Measurements from ENCODE around the gene SLC9B2.
A peak's percentile ranks its signal among the peaks of the same experiment; 100 is the strongest.

SLC9B2 gene

DNA sequence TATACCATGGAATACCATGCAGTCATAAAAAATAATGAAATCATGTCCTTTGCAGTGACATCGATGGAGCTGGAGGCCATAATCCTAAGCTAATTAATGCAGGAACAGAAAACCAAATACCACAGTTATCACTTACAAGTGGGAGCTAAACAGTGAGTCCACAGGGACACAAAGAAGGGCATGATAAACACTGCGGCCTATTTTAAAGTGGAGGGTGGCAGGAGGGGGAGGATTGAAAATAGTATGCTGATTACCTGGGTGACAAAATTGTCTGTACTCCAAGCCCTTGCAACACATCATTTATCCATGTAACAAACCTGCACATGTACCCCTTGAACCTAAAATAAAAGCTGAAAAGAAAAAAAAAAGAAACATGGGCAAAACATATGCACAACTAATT lies 40.4 kb downstream of the SLC9B2 start:
- TF ChIP-seq TAF1 (IDR thresholded peaks at IDR 0.05; ENCODE audit: borderline replicate concordance, low read depth, low read length) (no peak), POLR2AphosphoS5 (IDR thresholded peaks at IDR 0.05; ENCODE audit: low read depth, low read length) (no peak), POLR2A (IDR thresholded peaks at IDR 0.05; ENCODE audit: low read depth, low read length) (no peak)
- FAIRE-seq (no peak), DNase-seq (ENCODE audit: insufficient read length) (no peak)

DNA sequence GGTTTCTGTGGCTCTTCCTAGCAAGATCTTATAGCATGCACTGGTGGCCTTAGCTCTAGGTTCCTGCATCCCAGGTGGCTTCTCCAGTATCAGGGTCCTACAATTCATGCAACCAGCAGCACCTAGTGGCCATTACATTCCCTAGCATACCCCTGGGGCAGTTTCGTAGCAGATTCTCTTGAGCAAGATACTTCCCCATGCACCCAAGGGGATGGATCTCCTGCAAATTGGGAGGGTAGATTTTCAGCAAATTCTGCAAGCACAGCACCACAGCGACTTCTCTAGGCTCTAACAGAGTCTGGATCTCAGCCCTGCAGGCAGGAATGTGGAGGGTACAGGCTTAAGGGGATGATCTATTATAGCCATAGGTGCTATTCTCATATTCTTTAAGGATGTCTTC lies 44.0 kb downstream of the SLC9B2 start:
- TF ChIP-seq POLR2A (IDR thresholded peaks at IDR 0.05; ENCODE audit: low read depth, low read length) (no peak), TAF1 (IDR thresholded peaks at IDR 0.05; ENCODE audit: borderline replicate concordance, low read depth, low read length) (no peak), POLR2AphosphoS5 (IDR thresholded peaks at IDR 0.05; ENCODE audit: low read depth, low read length) (no peak)
- DNase-seq (ENCODE audit: insufficient read length) (no peak), FAIRE-seq (no peak)

DNA sequence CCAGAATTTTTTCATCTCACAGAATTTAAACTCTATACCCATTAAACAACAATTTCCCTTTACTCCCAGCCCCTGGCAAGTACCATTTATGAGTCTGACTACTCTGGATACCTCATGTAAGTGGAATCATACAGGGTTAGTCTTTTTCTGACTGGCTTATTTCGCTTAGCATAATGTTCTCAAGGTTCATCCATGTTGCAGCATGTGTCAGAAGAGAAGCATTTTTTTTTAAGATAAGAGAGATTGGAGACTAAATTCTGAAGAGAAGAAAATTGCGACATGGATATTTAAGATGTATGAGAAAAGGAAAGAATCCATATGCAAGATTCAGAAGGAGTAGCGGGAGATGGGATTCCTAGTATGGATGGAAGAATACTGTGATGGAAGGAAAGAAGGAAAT lies 45.8 kb downstream of the SLC9B2 start:
- no peak for TF ChIP-seq POLR2AphosphoS5 (IDR thresholded peaks at IDR 0.05; ENCODE audit: low read depth, low read length)
- no peak for TF ChIP-seq POLR2A (IDR thresholded peaks at IDR 0.05; ENCODE audit: low read depth, low read length)
- TF ChIP-seq TAF1 (IDR thresholded peaks at IDR 0.05; ENCODE audit: borderline replicate concordance, low read depth, low read length), result no peak
- DNase-seq (ENCODE audit: insufficient read length), result no peak
- no peak for FAIRE-seq

DNA sequence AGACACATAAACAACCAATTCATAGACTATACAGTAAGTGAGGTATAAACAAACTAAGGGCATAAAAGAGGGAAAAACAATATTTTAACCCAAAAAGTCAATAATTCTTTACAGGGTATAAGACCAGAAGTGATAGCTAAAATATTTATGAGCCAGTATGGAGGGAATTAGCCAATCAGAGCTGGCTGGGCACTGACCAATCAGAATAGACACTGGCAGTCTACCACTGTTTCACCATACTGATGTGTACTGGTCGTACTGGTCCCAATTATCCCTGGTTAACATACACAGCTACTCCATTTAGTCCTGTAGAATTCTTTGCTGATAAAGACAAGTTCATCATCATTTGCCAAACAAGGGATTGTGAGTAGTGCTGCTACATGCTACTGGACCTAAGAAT lies 47.3 kb downstream of the SLC9B2 start:
- no peak for TF ChIP-seq TAF1 (IDR thresholded peaks at IDR 0.05; ENCODE audit: borderline replicate concordance, low read depth, low read length)
- no peak for TF ChIP-seq POLR2A (IDR thresholded peaks at IDR 0.05; ENCODE audit: low read depth, low read length)
- TF ChIP-seq POLR2AphosphoS5 (IDR thresholded peaks at IDR 0.05; ENCODE audit: low read depth, low read length), result no peak

DNA sequence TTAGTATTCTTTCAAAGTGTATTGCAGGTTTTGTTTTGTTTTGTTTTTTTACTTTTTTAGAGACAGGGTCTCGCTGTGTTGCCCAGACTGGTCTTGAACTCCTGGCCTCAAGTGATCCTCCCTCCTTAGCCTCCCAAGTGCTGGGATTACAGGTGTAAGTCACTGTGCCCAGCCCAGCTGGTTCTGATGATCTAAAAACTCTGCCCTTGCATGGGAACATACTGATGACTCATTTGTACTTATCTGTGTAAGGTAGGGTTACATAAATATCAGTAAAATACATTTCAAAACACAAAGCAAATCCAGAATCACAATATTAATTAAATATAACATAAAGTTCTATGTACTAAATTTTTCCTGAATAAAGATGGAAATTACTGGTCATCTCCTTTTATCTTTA lies 49.7 kb downstream of the SLC9B2 start:
- no peak for TF ChIP-seq TAF1 (IDR thresholded peaks at IDR 0.05; ENCODE audit: borderline replicate concordance, low read depth, low read length)
- no peak for TF ChIP-seq POLR2AphosphoS5 (IDR thresholded peaks at IDR 0.05; ENCODE audit: low read depth, low read length)
- TF ChIP-seq POLR2A (IDR thresholded peaks at IDR 0.05; ENCODE audit: low read depth, low read length), result no peak
- no peak for DNase-seq (ENCODE audit: insufficient read length)
- FAIRE-seq, result no peak

More for the DNA sequence above, 47.3 kb downstream of the SLC9B2 start:
- DNase-seq (ENCODE audit: insufficient read length), result no peak
- FAIRE-seq, result no peak

DNA sequence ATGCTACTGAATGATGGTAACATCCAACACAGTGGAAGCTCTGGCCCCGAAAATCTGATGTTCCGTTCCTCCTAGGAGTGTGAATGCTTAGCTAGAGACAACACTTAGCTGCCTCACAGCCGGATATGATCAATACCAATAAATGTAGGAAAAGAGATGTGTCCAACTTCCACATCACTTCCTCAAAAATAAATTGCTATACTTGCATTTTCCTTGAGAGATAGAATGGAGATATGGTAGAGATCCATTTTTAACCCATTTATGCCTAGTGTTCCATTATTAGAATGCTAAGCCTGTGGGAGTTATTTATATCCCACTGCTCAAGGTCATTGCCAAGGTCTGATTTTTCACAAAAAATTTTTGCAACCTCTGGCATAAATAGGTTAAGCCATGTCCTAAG lies 51.6 kb downstream of the SLC9B2 start:
- DNase-seq (ENCODE audit: insufficient read length) (no peak), FAIRE-seq (no peak)
- no peak for TF ChIP-seq POLR2A (IDR thresholded peaks at IDR 0.05; ENCODE audit: low read depth, low read length)

DNA sequence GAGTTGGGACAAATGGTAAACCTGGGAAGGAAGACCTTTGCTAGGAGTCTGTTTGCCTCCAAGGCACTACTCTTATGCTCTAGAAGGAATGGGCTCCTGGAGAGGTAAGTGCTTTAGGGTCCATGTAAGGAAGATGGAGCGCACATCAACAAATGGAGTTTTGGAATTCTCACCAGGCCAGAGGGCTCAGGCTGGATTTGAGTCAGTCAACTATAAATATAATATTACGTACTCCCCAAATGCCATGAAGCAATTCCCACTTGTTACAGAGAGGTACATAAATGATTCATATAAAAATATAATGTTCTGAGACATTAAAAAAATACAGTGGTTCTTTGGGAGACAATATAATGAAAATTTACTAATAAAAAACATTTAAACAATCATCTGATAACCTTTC lies 55.4 kb downstream of the SLC9B2 start:
- TF ChIP-seq TAF1 (IDR thresholded peaks at IDR 0.05; ENCODE audit: borderline replicate concordance, low read depth, low read length) (no peak), POLR2A (IDR thresholded peaks at IDR 0.05; ENCODE audit: low read depth, low read length) (no peak), POLR2AphosphoS5 (IDR thresholded peaks at IDR 0.05; ENCODE audit: low read depth, low read length) (no peak)
- FAIRE-seq (no peak), DNase-seq (ENCODE audit: insufficient read length) (no peak)

DNA sequence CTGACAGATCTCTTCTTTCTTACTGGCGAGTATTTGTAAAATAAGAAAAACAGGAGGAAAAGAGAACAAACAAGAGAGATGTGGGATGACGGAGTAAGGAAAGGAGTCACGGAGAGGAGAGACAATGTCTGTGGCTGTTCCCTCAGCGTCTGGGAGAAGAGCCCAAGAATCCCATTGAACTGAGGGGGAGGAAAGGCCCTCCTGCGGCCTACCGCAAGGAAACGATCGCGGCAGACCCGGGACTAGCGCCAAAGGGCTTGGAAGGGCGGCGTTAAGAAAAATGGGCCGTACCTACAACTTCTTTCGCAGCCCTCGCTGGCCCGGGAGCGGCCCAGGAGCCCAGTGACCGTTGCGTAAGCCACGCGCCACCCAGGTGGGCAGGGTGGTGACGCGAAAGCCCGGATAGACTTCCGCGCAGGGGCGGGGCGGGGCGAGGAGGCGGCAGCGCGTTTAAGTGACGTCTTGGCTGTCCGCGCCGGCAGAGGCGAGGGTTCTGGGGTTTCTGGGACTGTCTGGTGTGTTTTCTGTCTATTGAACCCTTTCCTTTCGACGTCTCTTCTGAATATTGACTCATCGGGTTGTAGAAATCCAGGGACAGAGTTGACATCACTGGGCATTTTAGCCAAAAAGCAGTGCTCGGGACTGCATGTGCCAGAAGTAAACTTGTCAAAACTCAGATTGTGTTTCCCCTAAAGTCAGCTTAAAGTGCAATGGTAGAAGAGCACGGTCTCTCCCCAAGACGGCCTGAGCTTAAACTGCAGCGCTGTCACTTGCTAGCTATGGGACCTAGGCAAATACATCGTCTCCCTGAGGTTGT lies 57.0 kb downstream of the SLC9B2 start, which contains the start of gene SLC9B1:
SLC9B1 (minus strand) TSS at position 398 of the 817 bp plus-strand sequence. CDS start 27,994 bp downstream, outside the sequence.
- TF ChIP-seq POLR2AphosphoS5 (IDR thresholded peaks at IDR 0.05; ENCODE audit: low read depth, low read length) (peak; percentile 77), TAF1 (IDR thresholded peaks at IDR 0.05; ENCODE audit: borderline replicate concordance, low read depth, low read length) (no peak), POLR2A (IDR thresholded peaks at IDR 0.05; ENCODE audit: low read depth, low read length) (peak; percentile 88)
- FAIRE-seq (peak; percentile 92), DNase-seq (ENCODE audit: insufficient read length) (peak; percentile 57)

DNA sequence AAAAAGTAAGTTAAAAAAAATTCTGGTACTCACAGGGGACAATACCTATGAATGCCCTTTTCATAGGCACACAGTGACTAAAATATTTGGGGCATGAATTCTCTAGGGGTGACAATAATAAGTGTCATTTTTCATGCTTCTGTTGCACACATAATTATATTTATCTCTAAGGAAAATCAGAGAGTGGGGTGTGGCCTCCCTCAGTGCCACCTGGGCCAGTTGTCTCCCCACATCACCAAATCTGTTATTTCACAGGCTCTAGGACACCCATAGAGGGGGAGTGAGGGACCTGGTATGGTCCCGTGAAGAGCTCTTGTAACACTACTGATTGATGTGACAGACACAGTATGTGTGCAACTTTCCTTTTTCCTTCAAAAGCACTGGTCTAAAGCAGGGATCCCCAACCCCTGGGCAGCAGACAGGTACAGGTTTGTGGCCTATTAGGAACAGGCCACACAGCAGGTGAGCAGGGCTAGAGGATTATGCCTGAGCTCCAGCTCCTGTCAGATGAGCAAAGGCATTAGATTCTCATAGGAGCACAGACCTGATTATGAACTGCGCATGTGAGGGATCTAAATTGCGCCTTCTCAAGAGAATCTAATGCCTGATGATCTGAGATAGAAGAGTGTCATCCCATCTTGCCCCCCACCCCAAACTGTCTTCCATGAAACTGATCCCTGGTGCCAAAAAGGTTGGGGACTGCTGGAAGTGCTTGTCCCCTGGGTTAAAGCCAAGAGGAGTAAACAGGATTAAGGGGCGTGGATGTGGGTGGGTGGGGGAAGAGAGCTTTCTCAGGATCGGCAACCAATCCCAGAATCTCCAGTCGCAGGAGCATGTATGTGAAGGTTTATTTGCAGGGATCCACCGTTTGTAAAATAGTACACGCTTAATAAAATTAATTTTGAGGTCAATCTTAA lies 57.9 kb downstream of the SLC9B2 start:
- no peak for DNase-seq (ENCODE audit: insufficient read length)
- FAIRE-seq, result no peak
- TF ChIP-seq POLR2A (IDR thresholded peaks at IDR 0.05; ENCODE audit: low read depth, low read length) (no peak), TAF1 (IDR thresholded peaks at IDR 0.05; ENCODE audit: borderline replicate concordance, low read depth, low read length) (no peak), POLR2AphosphoS5 (IDR thresholded peaks at IDR 0.05; ENCODE audit: low read depth, low read length) (no peak)

DNA sequence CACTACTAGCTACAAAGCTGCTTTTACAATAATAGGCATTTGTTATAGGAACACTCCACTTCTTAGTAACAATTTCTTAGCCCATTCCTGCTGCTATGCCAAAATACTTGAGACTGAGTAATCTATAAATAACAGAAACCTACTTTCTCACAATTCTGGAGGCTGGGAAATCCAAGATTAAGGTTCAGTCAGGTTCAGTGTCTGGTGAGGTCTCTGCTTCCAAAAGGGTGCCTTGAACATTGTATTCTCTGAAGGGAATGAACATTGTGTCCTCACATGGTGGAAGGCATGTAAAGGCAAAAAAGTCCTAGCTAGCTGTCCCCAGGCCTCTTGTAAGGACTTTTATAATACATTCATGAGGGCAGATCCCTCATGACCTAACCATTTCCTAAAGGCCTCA lies 64.0 kb downstream of the SLC9B2 start:
- TF ChIP-seq POLR2A (IDR thresholded peaks at IDR 0.05; ENCODE audit: low read depth, low read length), result no peak
- TF ChIP-seq POLR2AphosphoS5 (IDR thresholded peaks at IDR 0.05; ENCODE audit: low read depth, low read length), result no peak
- TF ChIP-seq TAF1 (IDR thresholded peaks at IDR 0.05; ENCODE audit: borderline replicate concordance, low read depth, low read length), result no peak
- FAIRE-seq, result no peak
- DNase-seq (ENCODE audit: insufficient read length), result no peak

DNA sequence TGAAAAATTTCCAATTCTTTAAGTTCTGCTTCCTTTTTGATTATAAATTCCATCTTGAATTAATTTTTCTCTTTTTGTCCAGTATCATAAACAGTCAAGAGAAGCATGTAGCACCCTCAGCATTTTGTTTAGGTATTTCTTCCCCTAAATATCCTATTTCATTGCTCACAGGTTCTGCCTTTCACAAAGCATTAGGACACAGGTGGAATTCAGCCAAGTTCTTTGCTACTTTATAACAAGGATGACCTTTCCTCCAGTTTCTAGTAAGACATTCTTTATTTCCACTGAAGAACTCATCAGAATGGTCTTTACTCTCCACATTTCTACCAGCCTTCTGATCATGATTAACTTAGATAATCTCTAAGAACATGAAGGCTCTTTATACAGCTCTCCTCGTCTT lies 64.5 kb downstream of the SLC9B2 start:
- DNase-seq (ENCODE audit: insufficient read length), result no peak
- FAIRE-seq, result no peak

More for the DNA sequence above, 64.5 kb downstream of the SLC9B2 start:
- TF ChIP-seq POLR2AphosphoS5 (IDR thresholded peaks at IDR 0.05; ENCODE audit: low read depth, low read length) (no peak), POLR2A (IDR thresholded peaks at IDR 0.05; ENCODE audit: low read depth, low read length) (no peak), TAF1 (IDR thresholded peaks at IDR 0.05; ENCODE audit: borderline replicate concordance, low read depth, low read length) (no peak)

All from GM12892 (cell line).